Mesothelial cell of epicardium (in vitro differentiated cells): ENCODE measurements around the gene OR8B4. TPM values are rescaled to one million over a fixed set of nuclear protein-coding genes. Genes with fewer than 3 reads are reported as not detected.
"Not testable (repeated sequence)": the region's sequence is repeated elsewhere in the genome, so short reads cannot be mapped to it uniquely, and the experiment has no call there.

Experiments
- DNase-seq, 2 experiments: peaks; one replicate each; pipeline ENCODE4 v3.0.0; 2021; ENCODE audit warnings: low spot score in 2 of 2; ENCODE audit not compliant: unreplicated experiment in 2 of 2
- H3K27ac Mint-ChIP-seq: 2 replicates; pipeline ENCODE4 v1.8.0; 2021; ENCODE audit warnings: mixed read lengths
- H3K27me3 Mint-ChIP-seq: 2 replicates; pipeline ENCODE4 v1.8.0; 2021; ENCODE audit warnings: low read depth, mixed read lengths
- H3K36me3 Mint-ChIP-seq: 2 replicates; pipeline ENCODE4 v1.8.0; 2021; ENCODE audit warnings: mixed read lengths
- H3K4me1 Mint-ChIP-seq: 2 replicates; pipeline ENCODE4 v1.8.0; 2021; ENCODE audit warnings: mixed read lengths
- H3K4me3 Mint-ChIP-seq: 2 replicates; pipeline ENCODE4 v1.8.0; 2021; ENCODE audit warnings: mild to moderate bottlenecking, moderate library complexity, mixed read lengths
- H3K9me3 Mint-ChIP-seq: 2 replicates; pipeline ENCODE4 v1.8.0; 2021; ENCODE audit warnings: mixed read lengths
- CTCF ChIP-seq: fragments of 200-600 bp; sonication (generic); IDR thresholded peaks from one replicate; pipeline ENCODE4 v1.5.0; 2021; ENCODE audit warnings: antibody characterized with exemption; ENCODE audit not compliant: unreplicated experiment
- total RNA-seq: library from RNA; stranded (reverse); gene quantifications from 3 replicates; pipeline ENCODE4 v1.2.1, GENCODE V29; 2021

OR8B4 gene
- total RNA-seq, 1 donor from 2014 or later = not detected

- H3K9me3 Mint-ChIP-seq = peaks cover 5% of the 10 kb centered on the region
- H3K36me3 Mint-ChIP-seq = no peaks in the 10 kb centered on the region
- no peak overlapping the region for H3K4me3 Mint-ChIP-seq
- no peaks in the 10 kb centered on the region for H3K4me1 Mint-ChIP-seq
- H3K27ac Mint-ChIP-seq = no peak overlapping the region
- TF ChIP-seq CTCF = no peak
- H3K27me3 Mint-ChIP-seq = peaks cover 64% of the 10 kb centered on the region
- no peak for DNase-seq
Measured at GRCh38 chr11:124465368-124465767, 40.7 kb upstream of the OR8B4 start.

GRCh38 chr11:124463990-124464389 lies 39.3 kb upstream of the OR8B4 start:
- Mint-ChIP-seq H3K4me1 (no peaks in the 10 kb centered on the region), H3K9me3 (peaks cover 6% of the 10 kb centered on the region), H3K4me3 (no peak overlapping the region), H3K36me3 (no peaks in the 10 kb centered on the region), H3K27ac (no peak overlapping the region), H3K27me3 (peaks cover 51% of the 10 kb centered on the region)
- no peak for TF ChIP-seq CTCF
- no peak for DNase-seq

- peaks cover 48% of the 10 kb centered on the region for H3K27me3 Mint-ChIP-seq
- no peak for TF ChIP-seq CTCF
- no peaks in the 10 kb centered on the region for H3K4me1 Mint-ChIP-seq
- DNase-seq = no peak
- H3K27ac Mint-ChIP-seq = no peak overlapping the region
- no peak overlapping the region for H3K4me3 Mint-ChIP-seq
- H3K36me3 Mint-ChIP-seq = no peaks in the 10 kb centered on the region
- H3K9me3 Mint-ChIP-seq = peaks cover 6% of the 10 kb centered on the region
Measured at GRCh38 chr11:124463324-124463723, 38.7 kb upstream of the OR8B4 start.

- H3K27me3 Mint-ChIP-seq = peaks cover 25% of the 10 kb centered on the region
- no peak for TF ChIP-seq CTCF
- DNase-seq = no peak
- H3K9me3 Mint-ChIP-seq = peaks cover 6% of the 10 kb centered on the region
- H3K4me3 Mint-ChIP-seq = no peak overlapping the region
- no peaks in the 10 kb centered on the region for H3K36me3 Mint-ChIP-seq
- H3K4me1 Mint-ChIP-seq = no peaks in the 10 kb centered on the region
- no peak overlapping the region for H3K27ac Mint-ChIP-seq
Measured at GRCh38 chr11:124460459-124460858, 35.8 kb upstream of the OR8B4 start.

GRCh38 chr11:124459379-124459778 lies 34.7 kb upstream of the OR8B4 start:
- not testable (repeated sequence) for H3K9me3 Mint-ChIP-seq, H3K4me3 Mint-ChIP-seq, H3K4me1 Mint-ChIP-seq, H3K27ac Mint-ChIP-seq, DNase-seq, H3K36me3 Mint-ChIP-seq
- H3K27me3 Mint-ChIP-seq = peaks cover 19% of the 10 kb centered on the region

- Mint-ChIP-seq H3K4me3 (no peak overlapping the region), H3K4me1 (no peaks in the 10 kb centered on the region), H3K27ac (no peak overlapping the region), H3K36me3 (no peaks in the 10 kb centered on the region), H3K9me3 (peaks cover 28% of the 10 kb centered on the region), H3K27me3 (peaks cover 10% of the 10 kb centered on the region)
- TF ChIP-seq CTCF = no peak
- DNase-seq = no peak
Measured at GRCh38 chr11:124454552-124454951, 29.9 kb upstream of the OR8B4 start.
